Stomach (tissue), 4 donors: ENCODE data around the gene NTN1.

ENCODE experiments used
- EP300 ChIP-seq: sonication (generic); formaldehyde crosslinking; IDR thresholded peaks from one replicate; pipeline ENCODE4 v1.6.1; 2017; ENCODE audit warnings: antibody characterized with exemption
- TF ChIP-seq, protein P1 (sequence below), 7 experiments: fragments of 450-650 bp in 4 of 7; fragments of 200-600 bp in 3 of 7; sonication (generic) in 3 of 7; IDR thresholded peaks; one replicate each; pipeline ENCODE4 v1.5.1; 2016 to 2019; ENCODE audit warnings: antibody characterized with exemption in 7 of 7, control low read depth in 2 of 7, mild to moderate bottlenecking in 1 of 7

DNA sequence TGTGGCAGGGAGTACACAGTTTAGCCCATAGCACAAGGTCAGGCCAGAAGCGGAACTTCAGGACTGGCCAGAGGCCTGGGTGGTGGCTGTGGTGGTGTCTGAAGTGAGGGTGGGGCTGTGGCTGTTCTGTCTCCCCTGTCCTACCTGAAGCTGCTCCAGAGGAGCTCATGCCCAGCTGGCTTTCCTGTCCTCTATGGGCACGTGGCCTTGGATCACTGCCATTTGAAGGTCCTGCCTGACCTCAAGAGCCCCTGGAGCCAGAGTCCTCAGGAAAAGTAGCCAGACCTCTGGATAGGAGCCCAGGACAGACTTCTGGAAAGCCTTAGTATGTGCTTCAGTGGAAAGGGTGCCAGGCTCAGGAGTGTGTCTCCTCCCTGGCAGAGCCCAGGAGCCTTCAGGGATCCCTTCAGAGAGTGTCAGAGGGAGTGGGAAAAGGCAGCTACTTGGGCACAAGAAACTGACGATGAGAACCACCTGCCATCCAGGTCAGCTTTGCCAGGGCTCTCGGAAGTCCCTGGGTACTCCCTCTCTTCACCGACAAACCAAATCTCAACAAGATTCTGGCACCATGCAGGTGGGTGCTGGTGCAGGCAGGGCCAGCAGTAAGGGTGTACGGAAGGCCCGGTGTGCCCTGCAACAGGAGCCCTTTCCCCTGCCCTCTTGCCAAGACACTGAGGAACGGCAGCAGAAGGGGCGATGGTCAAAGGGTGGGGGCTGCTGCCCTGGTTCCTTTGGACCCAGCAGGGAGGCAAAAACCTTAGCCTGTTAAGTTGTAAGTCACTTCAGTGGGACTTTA, 153.7 kb downstream of the NTN1 start:
- TF ChIP-seq, protein P1, sequence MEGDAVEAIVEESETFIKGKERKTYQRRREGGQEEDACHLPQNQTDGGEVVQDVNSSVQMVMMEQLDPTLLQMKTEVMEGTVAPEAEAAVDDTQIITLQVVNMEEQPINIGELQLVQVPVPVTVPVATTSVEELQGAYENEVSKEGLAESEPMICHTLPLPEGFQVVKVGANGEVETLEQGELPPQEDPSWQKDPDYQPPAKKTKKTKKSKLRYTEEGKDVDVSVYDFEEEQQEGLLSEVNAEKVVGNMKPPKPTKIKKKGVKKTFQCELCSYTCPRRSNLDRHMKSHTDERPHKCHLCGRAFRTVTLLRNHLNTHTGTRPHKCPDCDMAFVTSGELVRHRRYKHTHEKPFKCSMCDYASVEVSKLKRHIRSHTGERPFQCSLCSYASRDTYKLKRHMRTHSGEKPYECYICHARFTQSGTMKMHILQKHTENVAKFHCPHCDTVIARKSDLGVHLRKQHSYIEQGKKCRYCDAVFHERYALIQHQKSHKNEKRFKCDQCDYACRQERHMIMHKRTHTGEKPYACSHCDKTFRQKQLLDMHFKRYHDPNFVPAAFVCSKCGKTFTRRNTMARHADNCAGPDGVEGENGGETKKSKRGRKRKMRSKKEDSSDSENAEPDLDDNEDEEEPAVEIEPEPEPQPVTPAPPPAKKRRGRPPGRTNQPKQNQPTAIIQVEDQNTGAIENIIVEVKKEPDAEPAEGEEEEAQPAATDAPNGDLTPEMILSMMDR (IDR thresholded peaks at IDR 0.05), result no peak
- TF ChIP-seq EP300, result no peak
